Endothelial cell (in vitro differentiated cells): Measurements from ENCODE around the gene PDX1. TPM values are rescaled to one million over a fixed set of nuclear protein-coding genes. Genes with fewer than 3 reads are reported as not detected.

ENCODE experiments used
- DNase-seq: peaks from one replicate; pipeline ENCODE4 v3.0.0; 2021; ENCODE audit warnings: low spot score
- H3K27ac Mint-ChIP-seq: one replicate; pipeline ENCODE4 v1.8.0; 2021; ENCODE audit warnings: mixed read lengths, inconsistent platforms; ENCODE audit not compliant: unreplicated experiment
- H3K27me3 Mint-ChIP-seq: one replicate; pipeline ENCODE4 v1.8.0; 2021; ENCODE audit warnings: mild to moderate bottlenecking, moderate library complexity, mixed read lengths, inconsistent platforms; ENCODE audit not compliant: unreplicated experiment
- H3K36me3 Mint-ChIP-seq: one replicate; pipeline ENCODE4 v1.8.0; 2021; ENCODE audit warnings: mild to moderate bottlenecking, low read depth, mixed read lengths, inconsistent platforms; ENCODE audit not compliant: unreplicated experiment
- H3K4me1 Mint-ChIP-seq: one replicate; pipeline ENCODE4 v1.8.0; 2021; ENCODE audit warnings: mild to moderate bottlenecking, mixed read lengths, inconsistent platforms; ENCODE audit not compliant: unreplicated experiment
- H3K4me3 Mint-ChIP-seq: one replicate; pipeline ENCODE4 v1.8.0; 2021; ENCODE audit warnings: mild to moderate bottlenecking, mixed read lengths, inconsistent platforms; ENCODE audit not compliant: unreplicated experiment
- H3K9me3 Mint-ChIP-seq: one replicate; pipeline ENCODE4 v1.8.0; 2021; ENCODE audit warnings: mixed read lengths, inconsistent platforms; ENCODE audit not compliant: unreplicated experiment
- CTCF ChIP-seq: fragments of 200-600 bp; sonication (generic); IDR thresholded peaks from one replicate; pipeline ENCODE4 v1.5.0; 2021; ENCODE audit warnings: antibody characterized with exemption; ENCODE audit not compliant: unreplicated experiment
- total RNA-seq: library from RNA; stranded (reverse); fragmentation: NEBNext Ultra II Directional; extraction: Animal tissue kit (Norgen Biotek cat#: 25700); gene quantifications from one replicate; pipeline ENCODE4 v1.2.1, GENCODE V29; 2021; ENCODE audit not compliant: unreplicated experiment

Gene PDX1
- total RNA-seq, 1 donor from 2014 or later = 0.59 TPM

GRCh38 chr13:27915301-27916207 lies 4.2 kb upstream of the PDX1 start:
- DNase-seq = no peak
- TF ChIP-seq CTCF = no peak
- peaks cover 15% of the 10 kb centered on the region for H3K27me3 Mint-ChIP-seq
- peak overlapping the region; percentile 54 for H3K27ac Mint-ChIP-seq
- no peaks in the 10 kb centered on the region for H3K9me3 Mint-ChIP-seq
- H3K36me3 Mint-ChIP-seq = peaks cover 3% of the 10 kb centered on the region
- H3K4me3 Mint-ChIP-seq = peak overlapping the region; percentile 57
- peaks cover 24% of the 10 kb centered on the region for H3K4me1 Mint-ChIP-seq

- peaks cover 18% of the 10 kb centered on the region for H3K27me3 Mint-ChIP-seq
- DNase-seq = no peak
- H3K9me3 Mint-ChIP-seq = no peaks in the 10 kb centered on the region
- H3K27ac Mint-ChIP-seq = no peak overlapping the region
- no peak for TF ChIP-seq CTCF
- H3K36me3 Mint-ChIP-seq = peaks cover 3% of the 10 kb centered on the region
- peak overlapping the region; percentile 83 for H3K4me3 Mint-ChIP-seq
- H3K4me1 Mint-ChIP-seq = peaks cover 30% of the 10 kb centered on the region
These were observed 2.5 kb upstream of the PDX1 start for GRCh38 chr13:27917121-27917947.

GRCh38 chr13:27918041-27918917 lies 1.5 kb upstream of the PDX1 start:
- Mint-ChIP-seq H3K27ac (no peak overlapping the region), H3K4me3 (peak overlapping the region; percentile 83), H3K36me3 (peaks cover 3% of the 10 kb centered on the region), H3K9me3 (no peaks in the 10 kb centered on the region), H3K4me1 (peaks cover 38% of the 10 kb centered on the region), H3K27me3 (peaks cover 26% of the 10 kb centered on the region)
- no peak for DNase-seq
- TF ChIP-seq CTCF = no peak

GRCh38 chr13:27918918-27919658 lies 712 bp upstream of the PDX1 start:
- Mint-ChIP-seq H3K9me3 (no peaks in the 10 kb centered on the region), H3K27me3 (peaks cover 28% of the 10 kb centered on the region), H3K27ac (no peak overlapping the region), H3K4me1 (peaks cover 44% of the 10 kb centered on the region), H3K36me3 (peaks cover 3% of the 10 kb centered on the region), H3K4me3 (no peak overlapping the region)
- TF ChIP-seq CTCF = no peak
- no peak for DNase-seq
